Measurements from ENCODE around the gene RUNX1.

RUNX1 gene

GRCh38 chr21:34921151-34921550, 128.0 kb downstream of the RUNX1 start:
- no peak for DNase-seq

- no peak for DNase-seq
Measured at GRCh38 chr21:34919406-34919805, 129.7 kb downstream of the RUNX1 start.

- no peak for DNase-seq
Measured at GRCh38 chr21:34916446-34916845, 132.7 kb downstream of the RUNX1 start.

- DNase-seq, result no peak
Measured at GRCh38 chr21:34915364-34915841, 133.7 kb downstream of the RUNX1 start.

GRCh38 chr21:34914239-34914638, 134.9 kb downstream of the RUNX1 start:
- DNase-seq, result no peak

GRCh38 chr21:34913811-34914210, 135.3 kb downstream of the RUNX1 start:
- DNase-seq, result no peak

- DNase-seq, result peak; percentile 58
Measured at GRCh38 chr21:34912022-34912945, 136.8 kb downstream of the RUNX1 start.

- DNase-seq, result peak; percentile 90
Measured at GRCh38 chr21:34911360-34911759, 137.7 kb downstream of the RUNX1 start.

- DNase-seq, result no peak
Measured at GRCh38 chr21:34910396-34910795, 138.7 kb downstream of the RUNX1 start.

GRCh38 chr21:34909492-34910292, 139.4 kb downstream of the RUNX1 start:
- peak; percentile 66 for DNase-seq

GRCh38 chr21:34908419-34909055, 140.6 kb downstream of the RUNX1 start:
- DNase-seq, result peak; percentile 99

- DNase-seq, result peak; percentile 79
Measured at GRCh38 chr21:34907461-34908418, 141.4 kb downstream of the RUNX1 start.

- DNase-seq, result no peak
Measured at GRCh38 chr21:34906401-34906800, 142.7 kb downstream of the RUNX1 start.

GRCh38 chr21:34905218-34905537, 143.9 kb downstream of the RUNX1 start:
- no peak for DNase-seq

GRCh38 chr21:34904526-34905217, 144.4 kb downstream of the RUNX1 start:
- no peak for DNase-seq

GRCh38 chr21:34900376-34900775, 148.7 kb downstream of the RUNX1 start:
- DNase-seq, result no peak

- DNase-seq, result no peak
Measured at GRCh38 chr21:34899760-34900159, 149.3 kb downstream of the RUNX1 start.

- DNase-seq, result no peak
Measured at GRCh38 chr21:34899302-34899701, 149.8 kb downstream of the RUNX1 start.

- no peak for DNase-seq
Measured at GRCh38 chr21:34897828-34898227, 151.3 kb downstream of the RUNX1 start.

GRCh38 chr21:34894401-34894800, 154.7 kb downstream of the RUNX1 start:
- DNase-seq, result no peak

- no peak for DNase-seq
Measured at GRCh38 chr21:34892209-34892608, 156.9 kb downstream of the RUNX1 start.

GRCh38 chr21:34891613-34891943, 157.5 kb downstream of the RUNX1 start:
- DNase-seq, result no peak
